ENCODE data around the gene EMILIN2. TPM values are rescaled to one million over a fixed set of nuclear protein-coding genes. Genes with fewer than 3 reads are reported as not detected.
"Not testable (repeated sequence)": the region's sequence is repeated elsewhere in the genome, so short reads cannot be mapped to it uniquely, and the experiment has no call there.

Gene EMILIN2
- polyA plus RNA-seq (2013, experiment 1 of 2): 7.1 TPM
- 6.9 TPM for polyA plus RNA-seq (2013, experiment 2 of 2)

DNA sequence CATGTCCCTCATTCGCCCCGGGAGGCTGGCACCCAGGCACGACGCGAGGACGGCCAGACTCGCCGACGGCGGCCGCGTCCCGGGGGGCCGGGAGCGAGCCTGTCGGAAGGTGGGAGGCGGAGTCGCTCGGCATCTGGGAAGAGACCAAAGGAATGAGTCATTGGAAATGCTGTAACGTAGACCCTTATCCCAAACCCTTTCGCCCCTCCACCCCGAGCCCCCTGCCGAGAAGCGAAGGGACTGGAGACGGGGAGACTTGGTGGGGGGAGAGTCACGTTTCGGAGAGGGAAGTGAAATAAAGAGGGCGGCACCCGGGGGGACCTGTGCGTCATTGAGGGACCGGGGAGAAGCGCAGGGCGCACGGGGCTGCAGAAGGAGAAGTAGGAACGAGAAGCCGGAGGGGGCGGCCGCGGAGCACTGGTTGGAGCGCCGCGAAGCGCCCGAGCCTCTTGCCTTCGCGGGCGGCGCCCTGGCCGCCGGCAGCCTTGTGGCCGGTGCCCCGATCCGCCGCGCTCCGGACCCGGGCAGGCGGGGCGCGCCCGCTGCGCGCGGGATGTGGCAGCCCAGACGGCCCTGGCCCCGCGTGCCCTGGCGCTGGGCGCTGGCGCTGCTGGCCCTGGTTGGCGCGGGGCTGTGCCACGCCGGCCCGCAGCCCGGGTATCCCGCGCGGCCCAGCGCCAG lies at the start of gene EMILIN2:
Gene EMILIN2 (plus strand): TSS at position 371 of the 681 bp plus-strand sequence. CDS start 183 bp downstream, at position 554.
- H3K79me2 ChIP-seq (ENCODE audit: control insufficient read depth, insufficient read depth, low read length): no peaks in the 10 kb centered on the region
- H3K18ac ChIP-seq (ENCODE audit: low read length): peak within 1 kb of the TSS; percentile 94
- H4K8ac ChIP-seq (ENCODE audit: low read depth, low read length): peak within 1 kb of the TSS; percentile 41
- H3K27ac ChIP-seq (ENCODE audit: low read depth, low read length): peak within 1 kb of the TSS; percentile 71
- H3K9ac ChIP-seq (ENCODE audit: low read length): peak within 1 kb of the TSS; percentile 71
- H3K23ac ChIP-seq (ENCODE audit: low read length): no peak within 1 kb of the TSS
- H3K27me3 ChIP-seq (ENCODE audit: insufficient read depth, low read length, poor library complexity): peaks cover 4% of the 10 kb centered on the region
- peak within 1 kb of the TSS; percentile 75 for H2BK120ac ChIP-seq (ENCODE audit: low read depth, low read length)
- H3K36me3 ChIP-seq (ENCODE audit: control insufficient read depth, insufficient read depth, low read length): no peaks in the 10 kb centered on the region
- peak within 1 kb of the TSS; percentile 39 for H3K4ac ChIP-seq (ENCODE audit: low read depth, low read length)
- no peak within 1 kb of the TSS for H2BK5ac ChIP-seq (ENCODE audit: low read length)
- peak within 1 kb of the TSS; percentile 68 for H3K4me3 ChIP-seq (ENCODE audit: low read length)
- peak; percentile 93 for DNase-seq
- H3K79me1 ChIP-seq (ENCODE audit: low read length): no peaks in the 10 kb centered on the region
- no peaks in the 10 kb centered on the region for H3K4me1 ChIP-seq (ENCODE audit: control insufficient read depth, low read depth, low read length)
- H3K56ac ChIP-seq (ENCODE audit: low read length): peak within 1 kb of the TSS; percentile 91
- WGBS (ENCODE audit: extremely low coverage, insufficient coverage, low lambda C conversion rate): no CpG with 5 or more reads among the region's 80 CpGs
- no peak within 1 kb of the TSS for H4K5ac ChIP-seq (ENCODE audit: low read length)
- H3K4me2 ChIP-seq (ENCODE audit: low read length): peak within 1 kb of the TSS; percentile 89
- H2BK15ac ChIP-seq (replicated peaks; ENCODE audit: low read depth): no peak within 1 kb of the TSS
- H2AK5ac ChIP-seq (ENCODE audit: low read length): no peak within 1 kb of the TSS

DNA sequence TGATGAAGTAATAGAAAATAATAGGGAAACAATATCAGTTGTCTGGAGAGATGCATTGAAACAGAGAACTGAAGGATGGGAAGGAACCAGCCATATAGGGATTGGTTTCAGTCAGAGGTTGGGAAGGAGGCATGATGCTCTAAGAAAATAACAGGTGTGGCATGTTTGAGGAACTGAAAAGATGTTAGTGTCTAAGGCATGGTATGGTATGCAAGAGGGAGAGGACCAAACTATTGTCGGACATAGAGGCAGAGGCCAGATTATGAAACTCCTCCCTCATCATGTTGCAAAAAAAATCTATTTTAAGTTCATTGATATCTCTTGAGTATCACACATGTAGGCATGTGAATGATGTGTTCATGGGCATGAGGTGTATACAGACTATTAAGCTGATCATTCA lies 48.9 kb upstream of the EMILIN2 start:
- no peak overlapping the region for H2AK5ac ChIP-seq (ENCODE audit: low read length)
- no peak overlapping the region for H3K4ac ChIP-seq (ENCODE audit: low read depth, low read length)
- H3K23ac ChIP-seq (ENCODE audit: low read length): no peak overlapping the region
- H3K18ac ChIP-seq (ENCODE audit: low read length): no peak overlapping the region
- no peak overlapping the region for H2BK5ac ChIP-seq (ENCODE audit: low read length)
- H3K79me1 ChIP-seq (ENCODE audit: low read length): no peaks in the 10 kb centered on the region
- H3K27me3 ChIP-seq (ENCODE audit: insufficient read depth, low read length, poor library complexity): no peaks in the 10 kb centered on the region
- H3K56ac ChIP-seq (ENCODE audit: low read length): no peak overlapping the region
- H3K27ac ChIP-seq (ENCODE audit: low read depth, low read length): no peak overlapping the region
- no peak for DNase-seq
- no peak overlapping the region for H4K5ac ChIP-seq (ENCODE audit: low read length)
- H3K4me3 ChIP-seq (ENCODE audit: low read length): no peak overlapping the region
- no CpG with 5 or more reads among the region's 1 CpG for WGBS (ENCODE audit: extremely low coverage, insufficient coverage, low lambda C conversion rate)
- no peak overlapping the region for H3K4me2 ChIP-seq (ENCODE audit: low read length)
- no peak overlapping the region for H2BK15ac ChIP-seq (replicated peaks; ENCODE audit: low read depth)
- H3K4me1 ChIP-seq (ENCODE audit: control insufficient read depth, low read depth, low read length): no peaks in the 10 kb centered on the region
- H3K79me2 ChIP-seq (ENCODE audit: control insufficient read depth, insufficient read depth, low read length): no peaks in the 10 kb centered on the region
- H4K8ac ChIP-seq (ENCODE audit: low read depth, low read length): no peak overlapping the region
- no peak overlapping the region for H2BK120ac ChIP-seq (ENCODE audit: low read depth, low read length)
- H3K9ac ChIP-seq (ENCODE audit: low read length): no peak overlapping the region
- H3K36me3 ChIP-seq (ENCODE audit: control insufficient read depth, insufficient read depth, low read length): no peaks in the 10 kb centered on the region

- Histone ChIP-seq H3K4ac (ENCODE audit: low read depth, low read length) (no peak overlapping the region), H3K79me2 (ENCODE audit: control insufficient read depth, insufficient read depth, low read length) (no peaks in the 10 kb centered on the region), H2BK15ac (replicated peaks; ENCODE audit: low read depth) (no peak overlapping the region), H4K8ac (ENCODE audit: low read depth, low read length) (no peak overlapping the region), H4K5ac (ENCODE audit: low read length) (no peak overlapping the region), H3K23ac (ENCODE audit: low read length) (no peak overlapping the region), H3K4me3 (ENCODE audit: low read length) (no peak overlapping the region), H3K56ac (ENCODE audit: low read length) (no peak overlapping the region), H3K36me3 (ENCODE audit: control insufficient read depth, insufficient read depth, low read length) (no peaks in the 10 kb centered on the region), H3K27me3 (ENCODE audit: insufficient read depth, low read length, poor library complexity) (no peaks in the 10 kb centered on the region), H3K27ac (ENCODE audit: low read depth, low read length) (no peak overlapping the region), H3K79me1 (ENCODE audit: low read length) (no peaks in the 10 kb centered on the region), H2AK5ac (ENCODE audit: low read length) (no peak overlapping the region), H2BK120ac (ENCODE audit: low read depth, low read length) (no peak overlapping the region), H3K9ac (ENCODE audit: low read length) (no peak overlapping the region), H2BK5ac (ENCODE audit: low read length) (no peak overlapping the region), H3K4me2 (ENCODE audit: low read length) (no peak overlapping the region), H3K4me1 (ENCODE audit: control insufficient read depth, low read depth, low read length) (no peaks in the 10 kb centered on the region), H3K18ac (ENCODE audit: low read length) (no peak overlapping the region)
- DNase-seq: no peak
- WGBS (ENCODE audit: extremely low coverage, insufficient coverage, low lambda C conversion rate): no CpG with 5 or more reads among the region's 2 CpGs
Observed at GRCh38 chr18:2799369-2799768, 47.4 kb upstream of the EMILIN2 start.

- no peaks in the 10 kb centered on the region for H3K4me1 ChIP-seq (ENCODE audit: control insufficient read depth, low read depth, low read length)
- H3K79me1 ChIP-seq (ENCODE audit: low read length): no peaks in the 10 kb centered on the region
- H2BK5ac ChIP-seq (ENCODE audit: low read length): no peak overlapping the region
- H3K56ac ChIP-seq (ENCODE audit: low read length): no peak overlapping the region
- H4K5ac ChIP-seq (ENCODE audit: low read length): no peak overlapping the region
- no peaks in the 10 kb centered on the region for H3K27me3 ChIP-seq (ENCODE audit: insufficient read depth, low read length, poor library complexity)
- H3K9ac ChIP-seq (ENCODE audit: low read length): no peak overlapping the region
- H3K27ac ChIP-seq (ENCODE audit: low read depth, low read length): no peak overlapping the region
- no peak overlapping the region for H3K23ac ChIP-seq (ENCODE audit: low read length)
- no peak overlapping the region for H3K4ac ChIP-seq (ENCODE audit: low read depth, low read length)
- no CpG with 5 or more reads among the region's 8 CpGs for WGBS (ENCODE audit: extremely low coverage, insufficient coverage, low lambda C conversion rate)
- no peaks in the 10 kb centered on the region for H3K36me3 ChIP-seq (ENCODE audit: control insufficient read depth, insufficient read depth, low read length)
- H3K79me2 ChIP-seq (ENCODE audit: control insufficient read depth, insufficient read depth, low read length): no peaks in the 10 kb centered on the region
- H3K18ac ChIP-seq (ENCODE audit: low read length): no peak overlapping the region
- no peak overlapping the region for H3K4me3 ChIP-seq (ENCODE audit: low read length)
- no peak overlapping the region for H4K8ac ChIP-seq (ENCODE audit: low read depth, low read length)
- H2AK5ac ChIP-seq (ENCODE audit: low read length): no peak overlapping the region
- H2BK120ac ChIP-seq (ENCODE audit: low read depth, low read length): no peak overlapping the region
- no peak for DNase-seq
- no peak overlapping the region for H2BK15ac ChIP-seq (replicated peaks; ENCODE audit: low read depth)
- H3K4me2 ChIP-seq (ENCODE audit: low read length): no peak overlapping the region
Observed at GRCh38 chr18:2805970-2806943, 40.5 kb upstream of the EMILIN2 start.

DNA sequence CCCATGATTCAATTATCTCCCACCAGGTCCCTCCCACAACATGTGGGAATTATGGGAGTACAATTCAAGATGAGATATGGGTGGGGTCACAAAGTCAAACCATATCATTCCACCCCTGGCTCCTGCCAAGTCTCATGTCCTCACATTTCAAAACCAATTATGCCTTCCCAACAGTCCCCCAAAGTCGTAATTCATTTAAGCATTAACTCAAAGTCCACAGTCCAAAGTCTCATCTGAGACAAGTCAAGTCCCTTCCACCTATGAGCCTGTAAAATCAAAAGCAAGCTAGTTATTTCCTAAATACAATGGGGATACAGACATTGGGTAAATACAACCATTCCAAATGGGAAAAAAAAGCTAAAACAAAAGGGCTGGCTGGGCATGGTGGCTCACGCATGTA lies 38.2 kb upstream of the EMILIN2 start:
- not testable (repeated sequence) for H3K36me3 ChIP-seq (ENCODE audit: control insufficient read depth, insufficient read depth, low read length); H3K9ac ChIP-seq (ENCODE audit: low read length); H4K5ac ChIP-seq (ENCODE audit: low read length); H3K4me2 ChIP-seq (ENCODE audit: low read length); H3K23ac ChIP-seq (ENCODE audit: low read length); H2AK5ac ChIP-seq (ENCODE audit: low read length); H3K4ac ChIP-seq (ENCODE audit: low read depth, low read length); H2BK120ac ChIP-seq (ENCODE audit: low read depth, low read length); H3K56ac ChIP-seq (ENCODE audit: low read length); H2BK5ac ChIP-seq (ENCODE audit: low read length); H3K18ac ChIP-seq (ENCODE audit: low read length); H3K79me2 ChIP-seq (ENCODE audit: control insufficient read depth, insufficient read depth, low read length); H2BK15ac ChIP-seq (replicated peaks; ENCODE audit: low read depth); H3K27ac ChIP-seq (ENCODE audit: low read depth, low read length); H3K27me3 ChIP-seq (ENCODE audit: insufficient read depth, low read length, poor library complexity); H3K79me1 ChIP-seq (ENCODE audit: low read length); H3K4me3 ChIP-seq (ENCODE audit: low read length); H3K4me1 ChIP-seq (ENCODE audit: control insufficient read depth, low read depth, low read length); H4K8ac ChIP-seq (ENCODE audit: low read depth, low read length); DNase-seq
- WGBS (ENCODE audit: extremely low coverage, insufficient coverage, low lambda C conversion rate): no CpG with 5 or more reads among the region's 2 CpGs

Data from mesendoderm (in vitro differentiated cells).